HFFc6 (cell line): ENCODE data around the gene OR4B1. TPM values are rescaled to one million over a fixed set of nuclear protein-coding genes. Genes with fewer than 3 reads are reported as not detected.
"Not testable (repeated sequence)": the region's sequence is repeated elsewhere in the genome, so short reads cannot be mapped to it uniquely, and the experiment has no call there.

ENCODE experiments used
- DNase-seq: peaks from one replicate; pipeline ENCODE4 v3.0.0-alpha.2; 2018
- H3K27ac Mint-ChIP-seq: 2 replicates; pipeline ENCODE4 v1.8.0; 2020; ENCODE audit warnings: mild to moderate bottlenecking, mixed read lengths
- H3K27me3 Mint-ChIP-seq: 2 replicates; pipeline ENCODE4 v1.8.0; 2021; ENCODE audit warnings: mild to moderate bottlenecking, moderate library complexity, mixed read lengths; ENCODE audit not compliant: insufficient read depth
- H3K36me3 Mint-ChIP-seq: 2 replicates; pipeline ENCODE4 v1.8.0; 2021; ENCODE audit warnings: low read depth, mixed read lengths
- H3K4me1 Mint-ChIP-seq: 2 replicates; pipeline ENCODE4 v1.8.0; 2020; ENCODE audit warnings: low read depth, mixed read lengths
- H3K4me3 Mint-ChIP-seq: 2 replicates; pipeline ENCODE4 v1.8.0; 2020; ENCODE audit warnings: mild to moderate bottlenecking, moderate library complexity, mixed read lengths
- H3K9me3 Mint-ChIP-seq: 2 replicates; pipeline ENCODE4 v1.8.0; 2020; ENCODE audit warnings: mild to moderate bottlenecking, mixed read lengths
- CTCF ChIP-seq: fragments of 200-600 bp; sonication (generic); IDR thresholded peaks from 2 replicates; pipeline ENCODE4 v1.5.0; 2021; ENCODE audit warnings: antibody characterized with exemption, mild to moderate bottlenecking
- total RNA-seq, 6 experiments: library from RNA; stranded (reverse); fragmentation: NEBNext Ultra II Directional; extraction: Animal tissue kit (Norgen Biotek cat#: 25700); gene quantifications; 2 replicates in 1 of 6; 3 replicates in 5 of 6; pipeline ENCODE4 v1.2.3, GENCODE V29; 2021

OR4B1 gene
- total RNA-seq, 6 experiments from 2014 or later, result not detected

GRCh38 chr11:48228761-48229160 is 12.2 kb downstream of the OR4B1 start:
- Mint-ChIP-seq H3K4me3 (no peak overlapping the region), H3K36me3 (no peaks in the 10 kb centered on the region), H3K4me1 (no peaks in the 10 kb centered on the region), H3K27ac (no peak overlapping the region), H3K27me3 (no peaks in the 10 kb centered on the region; the same call in 1 of the 2 replicates), H3K9me3 (no peaks in the 10 kb centered on the region)
- DNase-seq, result no peak
- no peak for TF ChIP-seq CTCF

- not testable (repeated sequence) for H3K27ac Mint-ChIP-seq, H3K4me1 Mint-ChIP-seq, H3K4me3 Mint-ChIP-seq, H3K36me3 Mint-ChIP-seq, DNase-seq, H3K9me3 Mint-ChIP-seq, H3K27me3 Mint-ChIP-seq
Observed at GRCh38 chr11:48230057-48230456, 13.4 kb downstream of the OR4B1 start.

- H3K4me3 Mint-ChIP-seq, result no peak overlapping the region
- TF ChIP-seq CTCF, result no peak
- H3K36me3 Mint-ChIP-seq, result no peaks in the 10 kb centered on the region
- DNase-seq, result no peak
- no peaks in the 10 kb centered on the region for H3K4me1 Mint-ChIP-seq
- no peaks in the 10 kb centered on the region; the same call in 1 of the 2 replicates for H3K27me3 Mint-ChIP-seq
- no peaks in the 10 kb centered on the region for H3K9me3 Mint-ChIP-seq
- no peak overlapping the region for H3K27ac Mint-ChIP-seq
Observed at GRCh38 chr11:48237727-48238126, 21.1 kb downstream of the OR4B1 start.

- DNase-seq, result no peak
- H3K4me1 Mint-ChIP-seq, result no peaks in the 10 kb centered on the region
- no peaks in the 10 kb centered on the region for H3K9me3 Mint-ChIP-seq
- H3K4me3 Mint-ChIP-seq, result no peak overlapping the region
- H3K36me3 Mint-ChIP-seq, result no peaks in the 10 kb centered on the region
- H3K27me3 Mint-ChIP-seq, result no peaks in the 10 kb centered on the region; the same call in 1 of the 2 replicates
- no peak overlapping the region for H3K27ac Mint-ChIP-seq
- no peak for TF ChIP-seq CTCF
Observed at GRCh38 chr11:48242501-48242900, 25.9 kb downstream of the OR4B1 start.

GRCh38 chr11:48244804-48245203 is 28.2 kb downstream of the OR4B1 start, which contains the start of gene OR4X2:
Gene OR4X2 (plus strand): TSS chr11:48245104. CDS start chr11:48245104, 0 bp downstream.
- Mint-ChIP-seq H3K4me1 (no peaks in the 10 kb centered on the region), H3K27me3 (peaks cover 2% of the 10 kb centered on the region; the same call in 1 of the 2 replicates), H3K4me3 (no peak within 1 kb of the TSS), H3K27ac (no peak within 1 kb of the TSS), H3K36me3 (peaks cover 4% of the 10 kb centered on the region; the same call in 1 of the 2 replicates), H3K9me3 (no peaks in the 10 kb centered on the region)
- DNase-seq, result no peak
- TF ChIP-seq CTCF, result no peak

- peaks cover 2% of the 10 kb centered on the region; the same call in 1 of the 2 replicates for H3K27me3 Mint-ChIP-seq
Observed at GRCh38 chr11:48248902-48249301, 32.3 kb downstream of the OR4B1 start.

More at GRCh38 chr11:48248902-48249301, 32.3 kb downstream of the OR4B1 start:
- Mint-ChIP-seq H3K4me1 (no peaks in the 10 kb centered on the region), H3K27ac (no peak overlapping the region), H3K36me3 (peaks cover 4% of the 10 kb centered on the region; the same call in 1 of the 2 replicates), H3K4me3 (no peak overlapping the region), H3K9me3 (no peaks in the 10 kb centered on the region)
- no peak for TF ChIP-seq CTCF
- no peak for DNase-seq
